ENCODE data around the gene YOD1.

DNA sequence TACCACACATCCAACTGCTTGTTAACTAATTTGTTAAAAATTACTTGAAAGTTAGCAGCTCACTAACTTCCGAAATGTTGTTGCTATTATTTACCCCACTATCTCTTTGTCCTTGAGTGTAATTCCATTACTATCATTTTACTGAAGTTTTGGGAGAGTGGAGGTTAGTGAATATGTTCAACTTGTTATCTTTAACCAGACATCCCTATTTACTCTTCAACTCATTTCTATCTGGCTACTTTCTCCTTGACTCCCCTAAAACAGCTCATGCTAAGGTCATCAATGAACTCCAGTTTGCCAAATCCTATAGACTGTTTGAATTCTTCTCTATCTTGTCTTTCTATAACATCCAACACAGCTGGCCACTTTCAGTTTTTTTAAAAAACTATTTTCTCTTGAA lies 14.1 kb downstream of the YOD1 start:
- TF ChIP-seq, protein P1, sequence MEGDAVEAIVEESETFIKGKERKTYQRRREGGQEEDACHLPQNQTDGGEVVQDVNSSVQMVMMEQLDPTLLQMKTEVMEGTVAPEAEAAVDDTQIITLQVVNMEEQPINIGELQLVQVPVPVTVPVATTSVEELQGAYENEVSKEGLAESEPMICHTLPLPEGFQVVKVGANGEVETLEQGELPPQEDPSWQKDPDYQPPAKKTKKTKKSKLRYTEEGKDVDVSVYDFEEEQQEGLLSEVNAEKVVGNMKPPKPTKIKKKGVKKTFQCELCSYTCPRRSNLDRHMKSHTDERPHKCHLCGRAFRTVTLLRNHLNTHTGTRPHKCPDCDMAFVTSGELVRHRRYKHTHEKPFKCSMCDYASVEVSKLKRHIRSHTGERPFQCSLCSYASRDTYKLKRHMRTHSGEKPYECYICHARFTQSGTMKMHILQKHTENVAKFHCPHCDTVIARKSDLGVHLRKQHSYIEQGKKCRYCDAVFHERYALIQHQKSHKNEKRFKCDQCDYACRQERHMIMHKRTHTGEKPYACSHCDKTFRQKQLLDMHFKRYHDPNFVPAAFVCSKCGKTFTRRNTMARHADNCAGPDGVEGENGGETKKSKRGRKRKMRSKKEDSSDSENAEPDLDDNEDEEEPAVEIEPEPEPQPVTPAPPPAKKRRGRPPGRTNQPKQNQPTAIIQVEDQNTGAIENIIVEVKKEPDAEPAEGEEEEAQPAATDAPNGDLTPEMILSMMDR (conservative IDR thresholded peaks at IDR 0.05), result no peak
- TF ChIP-seq ZFX (IDR thresholded peaks at IDR 0.05), result no peak
